ENCODE data around the gene ARFGAP3.
A peak's percentile ranks its signal among the peaks of the same experiment; 100 is the strongest.

Gene ARFGAP3

GRCh38 chr22:42856865-42857704, at the start of gene ARFGAP3:
Gene ARFGAP3, minus strand, starts transcription at chr22:42857273. Its CDS starts 91 bp downstream, at chr22:42857182.
- peak; percentile 93 for DNase-seq (ENCODE audit: low read depth)

- DNase-seq (ENCODE audit: low read depth): no peak
These were observed 48.7 kb upstream of the ARFGAP3 start for GRCh38 chr22:42905702-42906183.

- DNase-seq (ENCODE audit: low read depth): no peak
These were observed 48.1 kb upstream of the ARFGAP3 start for GRCh38 chr22:42905217-42905616.

GRCh38 chr22:42904050-42904449, 47.0 kb upstream of the ARFGAP3 start:
- DNase-seq (ENCODE audit: low read depth): no peak

- DNase-seq (ENCODE audit: low read depth): peak; percentile 25
These were observed 45.9 kb upstream of the ARFGAP3 start for GRCh38 chr22:42902875-42903510.

- peak; percentile 8 for DNase-seq (ENCODE audit: low read depth)
These were observed 44.9 kb upstream of the ARFGAP3 start for GRCh38 chr22:42901790-42902508.

GRCh38 chr22:42897960-42898359, 40.9 kb upstream of the ARFGAP3 start:
- no peak for DNase-seq (ENCODE audit: low read depth)

- no peak for DNase-seq (ENCODE audit: low read depth)
These were observed 38.5 kb upstream of the ARFGAP3 start for GRCh38 chr22:42895541-42895981.

GRCh38 chr22:42895087-42895486, 38.0 kb upstream of the ARFGAP3 start:
- DNase-seq (ENCODE audit: low read depth): no peak

GRCh38 chr22:42893371-42894150, 36.5 kb upstream of the ARFGAP3 start:
- no peak for DNase-seq (ENCODE audit: low read depth)

- DNase-seq (ENCODE audit: low read depth): no peak
These were observed 35.7 kb upstream of the ARFGAP3 start for GRCh38 chr22:42892571-42893316.

GRCh38 chr22:42892156-42892555, 35.1 kb upstream of the ARFGAP3 start:
- no peak for DNase-seq (ENCODE audit: low read depth)

GRCh38 chr22:42891696-42892095, 34.6 kb upstream of the ARFGAP3 start:
- DNase-seq (ENCODE audit: low read depth): no peak

GRCh38 chr22:42891008-42891407, 33.9 kb upstream of the ARFGAP3 start:
- no peak for DNase-seq (ENCODE audit: low read depth)

GRCh38 chr22:42889304-42889703, 32.2 kb upstream of the ARFGAP3 start:
- no peak for DNase-seq (ENCODE audit: low read depth)

- DNase-seq (ENCODE audit: low read depth): no peak
These were observed 30.7 kb upstream of the ARFGAP3 start for GRCh38 chr22:42887523-42888507.

- no peak for DNase-seq (ENCODE audit: low read depth)
These were observed 30.0 kb upstream of the ARFGAP3 start for GRCh38 chr22:42887120-42887519.

GRCh38 chr22:42885446-42885845, 28.4 kb upstream of the ARFGAP3 start:
- DNase-seq (ENCODE audit: low read depth): peak; percentile 30

GRCh38 chr22:42884616-42885375, 27.7 kb upstream of the ARFGAP3 start:
- no peak for DNase-seq (ENCODE audit: low read depth)

Measured in ELR (cell line).